Measurements from ENCODE around the gene SAFB2.

Gene SAFB2

GRCh38 chr19:5621311-5621944, 1.1 kb downstream of the SAFB2 start:
- no peaks in the 10 kb centered on the region for H3K27me3 ChIP-seq (replicated peaks; ENCODE audit: control insufficient read depth, insufficient read depth, low read length)
- TF ChIP-seq, protein P1, sequence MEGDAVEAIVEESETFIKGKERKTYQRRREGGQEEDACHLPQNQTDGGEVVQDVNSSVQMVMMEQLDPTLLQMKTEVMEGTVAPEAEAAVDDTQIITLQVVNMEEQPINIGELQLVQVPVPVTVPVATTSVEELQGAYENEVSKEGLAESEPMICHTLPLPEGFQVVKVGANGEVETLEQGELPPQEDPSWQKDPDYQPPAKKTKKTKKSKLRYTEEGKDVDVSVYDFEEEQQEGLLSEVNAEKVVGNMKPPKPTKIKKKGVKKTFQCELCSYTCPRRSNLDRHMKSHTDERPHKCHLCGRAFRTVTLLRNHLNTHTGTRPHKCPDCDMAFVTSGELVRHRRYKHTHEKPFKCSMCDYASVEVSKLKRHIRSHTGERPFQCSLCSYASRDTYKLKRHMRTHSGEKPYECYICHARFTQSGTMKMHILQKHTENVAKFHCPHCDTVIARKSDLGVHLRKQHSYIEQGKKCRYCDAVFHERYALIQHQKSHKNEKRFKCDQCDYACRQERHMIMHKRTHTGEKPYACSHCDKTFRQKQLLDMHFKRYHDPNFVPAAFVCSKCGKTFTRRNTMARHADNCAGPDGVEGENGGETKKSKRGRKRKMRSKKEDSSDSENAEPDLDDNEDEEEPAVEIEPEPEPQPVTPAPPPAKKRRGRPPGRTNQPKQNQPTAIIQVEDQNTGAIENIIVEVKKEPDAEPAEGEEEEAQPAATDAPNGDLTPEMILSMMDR (IDR thresholded peaks at IDR 0.05; ENCODE audit: insufficient read depth, low read length, poor library complexity, severe bottlenecking) = no peak
- peak; percentile 18 for DNase-seq (ENCODE audit: extremely low read depth, insufficient read length)
- H3K36me3 ChIP-seq (ENCODE audit: control insufficient read depth, insufficient read depth, low read length) = peaks cover 15% of the 10 kb centered on the region
- peak overlapping the region; percentile 84 for H3K4me3 ChIP-seq (replicated peaks; ENCODE audit: low read depth, low read length)

DNA sequence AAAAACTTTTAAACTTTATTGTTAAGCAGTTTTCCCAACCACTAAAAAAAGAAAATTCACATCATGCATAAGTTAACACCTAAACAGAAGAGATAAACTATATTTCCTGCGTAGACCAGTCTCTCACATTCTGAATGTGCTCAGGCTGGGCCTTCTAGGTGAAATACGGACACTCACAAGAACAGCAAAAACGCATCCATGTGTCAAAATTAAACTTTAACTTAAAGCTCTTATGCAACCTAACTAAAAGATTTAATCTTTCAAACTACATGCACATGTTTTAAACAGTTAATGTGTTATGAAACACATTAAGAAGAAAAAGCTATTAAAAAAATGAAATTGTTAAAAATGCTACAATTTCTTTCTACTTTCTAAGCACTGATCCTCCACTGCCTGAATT, 2.6 kb downstream of the SAFB2 start:
- Histone ChIP-seq H3K4me3 (replicated peaks; ENCODE audit: low read depth, low read length) (no peak overlapping the region), H3K27me3 (replicated peaks; ENCODE audit: control insufficient read depth, insufficient read depth, low read length) (no peaks in the 10 kb centered on the region), H3K36me3 (ENCODE audit: control insufficient read depth, insufficient read depth, low read length) (peaks cover 15% of the 10 kb centered on the region)
- DNase-seq (ENCODE audit: extremely low read depth, insufficient read length) = no peak
- TF ChIP-seq, protein P1 (IDR thresholded peaks at IDR 0.05; ENCODE audit: insufficient read depth, low read length, poor library complexity, severe bottlenecking) = no peak

DNA sequence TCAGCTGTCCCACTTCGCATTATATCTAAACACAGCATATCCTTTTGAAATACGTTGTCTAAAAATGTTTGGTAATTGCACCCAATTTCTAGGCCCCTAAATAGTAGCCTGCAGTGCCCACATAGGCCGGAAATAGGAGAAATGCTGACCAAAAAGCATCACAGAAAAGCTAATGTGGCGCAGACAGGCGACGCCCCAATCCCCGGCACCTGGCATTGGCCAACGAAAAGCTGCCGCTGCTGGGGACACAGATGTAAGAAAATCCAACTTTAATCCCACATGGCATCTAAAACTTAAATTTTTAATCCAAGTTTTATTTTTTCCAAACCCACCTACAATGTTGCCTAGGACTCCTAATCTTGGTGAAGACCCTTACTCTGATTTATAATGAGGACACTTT, 4.0 kb downstream of the SAFB2 start:
- no peak overlapping the region for H3K4me3 ChIP-seq (replicated peaks; ENCODE audit: low read depth, low read length)
- peaks cover 18% of the 10 kb centered on the region for H3K36me3 ChIP-seq (ENCODE audit: control insufficient read depth, insufficient read depth, low read length)
- no peaks in the 10 kb centered on the region for H3K27me3 ChIP-seq (replicated peaks; ENCODE audit: control insufficient read depth, insufficient read depth, low read length)
- no peak for DNase-seq (ENCODE audit: extremely low read depth, insufficient read length)
- TF ChIP-seq, protein P1 (IDR thresholded peaks at IDR 0.05; ENCODE audit: insufficient read depth, low read length, poor library complexity, severe bottlenecking) = no peak

GRCh38 chr19:5617080-5617479, 5.5 kb downstream of the SAFB2 start:
- TF ChIP-seq, protein P1 (IDR thresholded peaks at IDR 0.05; ENCODE audit: insufficient read depth, low read length, poor library complexity, severe bottlenecking) = no peak
- DNase-seq (ENCODE audit: extremely low read depth, insufficient read length) = no peak
- peaks cover 27% of the 10 kb centered on the region for H3K36me3 ChIP-seq (ENCODE audit: control insufficient read depth, insufficient read depth, low read length)
- H3K27me3 ChIP-seq (replicated peaks; ENCODE audit: control insufficient read depth, insufficient read depth, low read length) = no peaks in the 10 kb centered on the region
- H3K4me3 ChIP-seq (replicated peaks; ENCODE audit: low read depth, low read length) = no peak overlapping the region

GRCh38 chr19:5615756-5616327, 6.7 kb downstream of the SAFB2 start:
- Histone ChIP-seq H3K27me3 (replicated peaks; ENCODE audit: control insufficient read depth, insufficient read depth, low read length) (no peaks in the 10 kb centered on the region), H3K36me3 (ENCODE audit: control insufficient read depth, insufficient read depth, low read length) (peaks cover 25% of the 10 kb centered on the region), H3K4me3 (replicated peaks; ENCODE audit: low read depth, low read length) (no peak overlapping the region)
- DNase-seq (ENCODE audit: extremely low read depth, insufficient read length) = no peak
- TF ChIP-seq, protein P1 (IDR thresholded peaks at IDR 0.05; ENCODE audit: insufficient read depth, low read length, poor library complexity, severe bottlenecking) = no peak
